GM12891 (cell line): ENCODE data around the gene FAM83G.

Source experiments
- POLR2A ChIP-seq: IDR thresholded peaks from 2 replicates; pipeline ENCODE4 v1.6.1; 2011; ENCODE audit warnings: low read depth, low read length, control low read depth
- POLR2AphosphoS5 ChIP-seq: IDR thresholded peaks from 2 replicates; pipeline ENCODE4 v1.6.1; 2011; ENCODE audit warnings: low read depth, low read length, control low read depth
- POU2F2 ChIP-seq: IDR thresholded peaks from 2 replicates; pipeline ENCODE4 v1.6.1; 2011; ENCODE audit warnings: low read depth, mild to moderate bottlenecking, control low read depth, low read length, moderate library complexity
- SPI1 ChIP-seq: IDR thresholded peaks from 2 replicates; pipeline ENCODE4 v1.6.1; 2011; ENCODE audit warnings: low read depth, low read length, control low read depth
- TAF1 ChIP-seq: IDR thresholded peaks from 2 replicates; pipeline ENCODE4 v1.6.1; 2011; ENCODE audit warnings: low read depth, low read length, control low read depth

GRCh38 chr17:18957831-18958230 lies 46.7 kb downstream of the FAM83G start:
- TF ChIP-seq POLR2AphosphoS5: no peak
- no peak for TF ChIP-seq POLR2A
- no peak for TF ChIP-seq TAF1
- no peak for TF ChIP-seq SPI1
- no peak for TF ChIP-seq POU2F2
